Nephron progenitor cell (in vitro differentiated cells): ENCODE measurements around the gene PRPH2.

Experiments used
- DNase-seq: peaks from one replicate; pipeline ENCODE4 v3.0.0; 2021
- H3K27ac Mint-ChIP-seq: 2 replicates; pipeline ENCODE4 v1.8.0; 2021; ENCODE audit warnings: mild to moderate bottlenecking, moderate library complexity, mixed read lengths
- H3K27me3 Mint-ChIP-seq: 2 replicates; pipeline ENCODE4 v1.8.0; 2021; ENCODE audit warnings: mild to moderate bottlenecking, low read depth, mixed read lengths; ENCODE audit not compliant: poor library complexity
- H3K36me3 Mint-ChIP-seq: 2 replicates; pipeline ENCODE4 v1.8.0; 2021; ENCODE audit warnings: low read depth, mixed read lengths
- H3K4me1 Mint-ChIP-seq: 2 replicates; pipeline ENCODE4 v1.8.0; 2021; ENCODE audit warnings: mixed read lengths
- H3K4me3 Mint-ChIP-seq: 2 replicates; pipeline ENCODE4 v1.8.0; 2021; ENCODE audit warnings: mild to moderate bottlenecking, moderate library complexity, mixed read lengths
- H3K9me3 Mint-ChIP-seq: 2 replicates; pipeline ENCODE4 v1.8.0; 2021; ENCODE audit warnings: mild to moderate bottlenecking, moderate library complexity, mixed read lengths
- CTCF ChIP-seq: fragments of 200-600 bp; sonication (generic); IDR thresholded peaks from 2 replicates; pipeline ENCODE4 v1.5.0; 2021; ENCODE audit warnings: antibody characterized with exemption

Gene PRPH2

GRCh38 chr6:42720739-42721138 lies 1.7 kb downstream of the PRPH2 start:
- H3K9me3 Mint-ChIP-seq, result no peaks in the 10 kb centered on the region
- H3K4me3 Mint-ChIP-seq, result no peak overlapping the region
- no peaks in the 10 kb centered on the region for H3K36me3 Mint-ChIP-seq
- peaks cover 50% of the 10 kb centered on the region for H3K27me3 Mint-ChIP-seq
- DNase-seq, result no peak
- no peak overlapping the region for H3K27ac Mint-ChIP-seq
- no peak for TF ChIP-seq CTCF
- no peaks in the 10 kb centered on the region for H3K4me1 Mint-ChIP-seq

GRCh38 chr6:42715871-42716270 lies 6.5 kb downstream of the PRPH2 start:
- Mint-ChIP-seq H3K9me3 (peaks cover 18% of the 10 kb centered on the region), H3K27me3 (peaks cover 18% of the 10 kb centered on the region)

GRCh38 chr6:42714098-42714761 lies 8.2 kb downstream of the PRPH2 start:
- H3K27ac Mint-ChIP-seq, result no peak overlapping the region
- H3K9me3 Mint-ChIP-seq, result peaks cover 25% of the 10 kb centered on the region

More at GRCh38 chr6:42715871-42716270, 6.5 kb downstream of the PRPH2 start:
- Mint-ChIP-seq H3K4me1 (peaks cover 7% of the 10 kb centered on the region), H3K36me3 (no peaks in the 10 kb centered on the region), H3K27ac (no peak overlapping the region), H3K4me3 (no peak overlapping the region)
- DNase-seq, result no peak
- no peak for TF ChIP-seq CTCF

GRCh38 chr6:42711930-42712329 lies 10.5 kb downstream of the PRPH2 start:
- Mint-ChIP-seq H3K27me3 (peaks cover 3% of the 10 kb centered on the region), H3K9me3 (peaks cover 25% of the 10 kb centered on the region), H3K4me1 (peaks cover 24% of the 10 kb centered on the region), H3K36me3 (no peaks in the 10 kb centered on the region), H3K27ac (no peak overlapping the region), H3K4me3 (no peak overlapping the region)
- no peak for DNase-seq
- TF ChIP-seq CTCF, result no peak

More at GRCh38 chr6:42714098-42714761, 8.2 kb downstream of the PRPH2 start:
- Mint-ChIP-seq H3K4me3 (no peak overlapping the region), H3K36me3 (no peaks in the 10 kb centered on the region), H3K27me3 (peaks cover 6% of the 10 kb centered on the region), H3K4me1 (peaks cover 24% of the 10 kb centered on the region)
- TF ChIP-seq CTCF, result no peak
- DNase-seq, result no peak

- Mint-ChIP-seq H3K9me3 (peaks cover 25% of the 10 kb centered on the region), H3K4me1 (peaks cover 24% of the 10 kb centered on the region), H3K36me3 (no peaks in the 10 kb centered on the region), H3K27ac (peak overlapping the region; percentile 51), H3K27me3 (peaks cover 3% of the 10 kb centered on the region), H3K4me3 (no peak overlapping the region)
- peak; percentile 15 for DNase-seq
- no peak for TF ChIP-seq CTCF
Measured at GRCh38 chr6:42710316-42710715, 12.1 kb downstream of the PRPH2 start.

- peaks cover 25% of the 10 kb centered on the region for H3K9me3 Mint-ChIP-seq
- H3K27me3 Mint-ChIP-seq, result peaks cover 5% of the 10 kb centered on the region
- no peak for TF ChIP-seq CTCF
- no peak overlapping the region for H3K27ac Mint-ChIP-seq
- H3K4me1 Mint-ChIP-seq, result peaks cover 24% of the 10 kb centered on the region
- no peaks in the 10 kb centered on the region for H3K36me3 Mint-ChIP-seq
- no peak for DNase-seq
- no peak overlapping the region for H3K4me3 Mint-ChIP-seq
Measured at GRCh38 chr6:42709871-42710270, 12.5 kb downstream of the PRPH2 start.
